AG04450 (cell line): Measurements from ENCODE around the gene BCL11A. TPM values are rescaled to one million over a fixed set of nuclear protein-coding genes. Genes with fewer than 3 reads are reported as not detected.

ENCODE experiments used
- CTCF ChIA-PET: fragments of 300-600, 350-600 bp; formaldehyde crosslinking; extraction: SDS; loops from one replicate; lab custom pipeline; 2022; ENCODE audit warnings: antibody characterized with exemption, inconsistent platforms; lab: Charles Lee
- POLR2A ChIA-PET: fragments of 350-600 bp; formaldehyde crosslinking; extraction: SDS; loops from one replicate; lab custom pipeline; 2021; ENCODE audit warnings: antibody characterized with exemption, inconsistent platforms; lab: Yijun Ruan, JAX
- DNase-seq: peaks from one replicate; pipeline ENCODE4 v3.0.0-alpha.2; 2011; ENCODE audit warnings: low read depth, low spot score
- H3K27ac ChIP-seq: one replicate; pipeline ENCODE4 v1.5.1; 2012; ENCODE audit warnings: low read depth, low read length, control low read depth
- H3K27me3 ChIP-seq: one replicate; pipeline ENCODE4 v1.6.0; 2012; ENCODE audit warnings: low read length; ENCODE audit not compliant: control insufficient read depth, insufficient read depth
- H3K4me3 ChIP-seq: 2 replicates; pipeline ENCODE4 v1.5.1; 2011; ENCODE audit warnings: mild to moderate bottlenecking, low read depth, low read length, control low read depth
- H3K9me3 ChIP-seq: 2 replicates; pipeline ENCODE4 v1.5.1; 2012; ENCODE audit warnings: low read length; ENCODE audit not compliant: control insufficient read depth, insufficient read depth
- CTCF ChIP-seq: IDR thresholded peaks from 2 replicates; pipeline ENCODE4 v1.5.1; 2011; ENCODE audit warnings: low read depth, low read length, control low read depth, inconsistent platforms
- polyA plus RNA-seq: library from polyadenylated mRNA; depleted of rRNA; stranded (reverse); fragments of >200 nt; gene quantifications from 2 replicates; pipeline ENCODE4 v1.2.3, GENCODE V29; 2011

Gene BCL11A
- polyA plus RNA-seq, 1 experiment = 1.1 TPM

DNA sequence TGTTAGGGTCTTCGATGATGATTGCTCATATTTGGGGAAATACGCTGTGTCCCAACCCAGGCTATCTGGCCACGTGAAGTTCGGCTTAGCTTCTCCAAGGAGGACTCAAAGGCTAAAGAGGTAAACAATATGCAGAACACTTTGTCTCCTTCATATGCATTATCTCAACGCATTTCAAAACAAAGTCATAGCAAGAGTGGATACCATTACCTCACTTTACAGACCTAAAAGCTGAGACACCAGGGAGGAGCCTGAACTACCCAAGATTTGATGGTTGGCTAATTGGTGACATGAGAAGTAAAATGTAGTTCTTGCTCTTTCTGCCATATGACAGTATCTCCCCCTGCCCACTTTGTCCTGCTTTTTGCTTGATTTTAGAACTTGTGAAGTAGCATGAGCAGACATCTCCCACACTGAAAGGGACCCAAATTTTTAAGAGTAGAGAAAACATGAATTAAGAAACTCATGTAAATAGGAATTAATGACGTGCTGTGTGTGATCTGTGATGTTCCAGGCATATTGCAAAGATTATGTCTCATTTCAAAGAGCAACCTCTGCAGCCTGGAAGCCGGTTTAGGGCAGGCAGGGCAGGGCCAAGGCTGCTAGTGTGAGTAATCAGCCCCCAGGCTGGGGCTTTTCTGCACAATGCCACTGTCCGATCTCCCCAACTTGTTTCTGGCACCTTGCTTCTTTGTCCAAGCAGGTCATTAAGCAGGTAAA, 144.5 kb downstream of the BCL11A start:
- DNase-seq = no peak
- CTCF ChIA-PET = no interaction called here
- H3K4me3 ChIP-seq = no peak overlapping the region
- H3K27me3 ChIP-seq = peaks cover 19% of the 10 kb centered on the region
- POLR2A ChIA-PET = no interaction called here
- no peaks in the 10 kb centered on the region; the same call in 1 of the 2 replicates for H3K9me3 ChIP-seq
- TF ChIP-seq CTCF = no peak
- H3K27ac ChIP-seq = no peak overlapping the region

- CTCF ChIA-PET = no interaction called here
- TF ChIP-seq CTCF = no peak
- H3K27me3 ChIP-seq = peaks cover 19% of the 10 kb centered on the region
- no peak overlapping the region for H3K4me3 ChIP-seq
- POLR2A ChIA-PET = interaction anchor here (0.7 kb wide), 1 partner anchor 142 kb away, joined by 8 read pairs; no protein-coding TSS in a partner anchor
- DNase-seq = no peak
- no peaks in the 10 kb centered on the region for H3K9me3 ChIP-seq
- H3K27ac ChIP-seq = no peak overlapping the region
Observed at GRCh38 chr2:60408207-60408606, 145.2 kb downstream of the BCL11A start.

DNA sequence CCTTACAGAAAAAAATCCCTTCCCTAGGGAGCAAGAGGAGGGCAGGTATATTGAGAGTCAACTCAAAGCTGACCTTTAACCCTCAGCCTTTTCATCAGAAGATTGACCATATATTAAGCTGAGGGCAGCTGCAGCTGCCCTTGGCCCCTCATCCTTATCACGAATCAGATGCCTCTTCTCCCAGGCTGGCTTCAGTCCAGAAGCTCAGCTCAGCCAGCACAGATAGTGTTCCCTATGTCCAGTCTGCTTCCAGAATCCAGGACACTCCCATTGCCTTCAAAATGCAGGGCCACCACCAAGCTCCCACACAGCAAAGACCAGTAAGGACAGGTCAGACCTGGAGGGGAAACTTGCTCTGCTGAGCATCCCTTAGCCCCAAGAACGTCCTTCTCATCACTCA, 146.1 kb downstream of the BCL11A start:
- POLR2A ChIA-PET = no interaction called here

DNA sequence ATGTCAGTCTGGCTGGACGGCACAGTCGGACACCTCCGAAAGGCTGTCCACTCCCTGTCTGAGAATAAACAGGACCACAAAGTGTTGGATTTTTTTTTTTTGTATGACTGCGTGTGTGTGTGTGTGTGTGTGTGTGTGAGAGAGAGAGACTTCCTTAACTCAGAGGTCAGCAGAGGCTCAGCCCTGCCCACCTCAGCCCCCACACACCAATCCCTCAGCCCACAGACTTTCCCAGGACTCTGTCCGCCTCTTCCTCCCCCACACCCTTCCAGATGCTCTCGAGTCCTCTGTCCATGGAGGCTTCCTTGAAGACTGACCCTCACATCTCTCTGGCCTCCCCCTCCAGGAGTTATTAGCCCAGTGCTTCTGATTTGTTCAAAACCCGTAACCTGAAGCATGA, 147.3 kb downstream of the BCL11A start:
- Histone ChIP-seq H3K27me3 (peaks cover 19% of the 10 kb centered on the region), H3K9me3 (no peaks in the 10 kb centered on the region), H3K4me3 (no peak overlapping the region), H3K27ac (no peak overlapping the region)
- ChIA-PET POLR2A (interaction anchor here (0.6 kb wide), 1 partner anchor 1934 kb away, joined by 3 read pairs; no protein-coding TSS in a partner anchor), CTCF (no interaction called here)
- no peak for DNase-seq
- TF ChIP-seq CTCF = no peak

More for the DNA sequence above, 146.1 kb downstream of the BCL11A start:
- TF ChIP-seq CTCF = no peak
- H3K9me3 ChIP-seq = no peaks in the 10 kb centered on the region
- no peak for DNase-seq
- no peak overlapping the region for H3K27ac ChIP-seq
- peaks cover 19% of the 10 kb centered on the region for H3K27me3 ChIP-seq
- H3K4me3 ChIP-seq = no peak overlapping the region
- CTCF ChIA-PET = interaction anchor here (1.1 kb wide), 1 partner anchor 1106 kb away, joined by 6 read pairs; no protein-coding TSS in a partner anchor

GRCh38 chr2:60405271-60405919, 148.1 kb downstream of the BCL11A start:
- POLR2A ChIA-PET = no interaction called here
- DNase-seq = no peak
- no peak for TF ChIP-seq CTCF
- peaks cover 19% of the 10 kb centered on the region for H3K27me3 ChIP-seq
- CTCF ChIA-PET = no interaction called here
- no peaks in the 10 kb centered on the region for H3K9me3 ChIP-seq
- H3K4me3 ChIP-seq = no peak overlapping the region
- H3K27ac ChIP-seq = no peak overlapping the region
